Measurements from ENCODE around the gene RAB18.

RAB18 gene

DNA sequence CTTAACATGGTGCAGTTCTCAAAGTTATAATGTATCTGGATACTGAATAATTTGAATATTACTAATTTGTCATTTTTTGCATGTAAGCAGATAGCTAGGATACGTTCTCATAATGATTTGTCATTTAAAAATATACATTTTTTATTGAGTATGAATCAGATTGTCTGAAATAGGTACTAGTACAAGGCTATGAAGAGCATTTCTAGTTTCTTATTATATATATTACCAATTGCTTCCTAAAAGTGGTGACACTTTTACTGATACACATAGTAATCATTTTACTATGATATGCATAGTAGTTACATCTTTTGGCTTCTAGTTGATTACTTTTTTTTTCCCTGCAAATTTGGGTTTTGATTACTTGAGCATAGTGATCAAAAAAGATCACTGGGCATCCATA, 26.4 kb downstream of the RAB18 start:
- Histone ChIP-seq H2BK15ac (ENCODE audit: low read length) (no peak overlapping the region), H3K14ac (ENCODE audit: low read length) (no peak overlapping the region), H4K91ac (ENCODE audit: low read depth, low read length, poor library complexity) (no peak overlapping the region), H3K79me1 (ENCODE audit: low read depth, low read length) (no peaks in the 10 kb centered on the region), H3K4me1 (ENCODE audit: control insufficient read depth in 2 of 2, insufficient read depth in 1 of 2, low read depth in 1 of 2, low read length in 2 of 2) (peaks cover 0 to 6% of the 10 kb centered on the region in 2 donors), H3K9ac (ENCODE audit: low read depth, low read length, poor library complexity) (no peak overlapping the region), H3K23ac (ENCODE audit: low read depth, low read length, poor library complexity) (no peak overlapping the region), H3K4me3 (ENCODE audit: low read length in 2 of 2) (no peak overlapping the region), H2BK5ac (ENCODE audit: low read length) (no peak overlapping the region), H3K4ac (ENCODE audit: low read length) (no peak overlapping the region), H3K9me3 (replicated peaks in 1 of 2; ENCODE audit: control insufficient read depth in 2 of 2, insufficient read depth in 1 of 2, low read depth in 1 of 2, low read length in 2 of 2) (peaks cover 0 to 8% of the 10 kb centered on the region in 2 donors), H3K18ac (ENCODE audit: low read length) (no peak overlapping the region), H2AK5ac (ENCODE audit: low read depth, low read length) (no peak overlapping the region), H2BK120ac (ENCODE audit: low read depth, low read length) (no peak overlapping the region), H3K4me2 (ENCODE audit: insufficient read depth, low read length, poor library complexity, severe bottlenecking) (no peak overlapping the region), H4K8ac (ENCODE audit: low read depth, low read length) (no peak overlapping the region), H2BK12ac (ENCODE audit: low read length) (no peak overlapping the region), H2AFZ (ENCODE audit: low read length) (no peak overlapping the region), H3K27ac (replicated peaks; ENCODE audit: low read length) (no peak overlapping the region), H3K36me3 (replicated peaks in 1 of 2; ENCODE audit: control insufficient read depth in 2 of 2, insufficient read depth in 2 of 2, low read length in 2 of 2) (peaks cover 4 to 19% of the 10 kb centered on the region in 2 donors), H3K27me3 (ENCODE audit: control insufficient read depth in 3 of 3, insufficient read depth in 3 of 3, low read depth in 1 of 3, low read length in 3 of 3) (no peaks in the 10 kb centered on the region)
- DNase-seq (ENCODE audit: low spot score) = no peak
- WGBS, 2 donors (ENCODE audit: extremely low coverage in 2 of 2, insufficient read length in 2 of 2, insufficient replicate concordance in 1 of 2) = no CpG with 5 or more reads among the region's 1 CpG

DNA sequence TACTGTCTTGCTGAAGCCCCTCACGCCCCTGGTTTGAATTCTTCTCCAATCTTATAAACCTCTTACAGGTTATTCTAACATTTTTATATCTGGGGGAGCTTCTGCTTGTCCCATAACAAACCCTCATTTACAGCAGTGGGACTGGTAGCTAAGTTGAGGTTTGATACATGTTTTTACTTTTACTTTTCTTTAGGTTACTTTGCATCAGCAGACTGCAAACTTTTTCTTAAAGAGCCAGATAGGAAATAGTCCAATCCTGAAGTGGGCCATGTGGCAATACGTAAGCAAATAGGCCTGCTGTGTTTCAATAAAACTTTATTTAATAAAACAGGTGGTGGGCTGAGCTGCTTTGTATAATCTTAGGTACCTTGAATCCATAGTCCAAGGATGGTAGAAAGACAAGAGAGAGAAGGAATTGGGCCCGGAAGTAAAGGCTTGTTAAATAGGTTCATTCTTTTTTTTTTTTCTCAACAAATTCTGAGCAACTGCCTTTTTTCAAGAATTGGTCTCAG, 27.3 kb downstream of the RAB18 start:
- no peak overlapping the region for H3K14ac ChIP-seq (ENCODE audit: low read length)
- peaks cover 4 to 23% of the 10 kb centered on the region in 2 donors for H3K36me3 ChIP-seq (replicated peaks in 1 of 2; ENCODE audit: control insufficient read depth in 2 of 2, insufficient read depth in 2 of 2, low read length in 2 of 2)
- H4K91ac ChIP-seq (ENCODE audit: low read depth, low read length, poor library complexity) = no peak overlapping the region
- H2BK15ac ChIP-seq (ENCODE audit: low read length) = no peak overlapping the region
- no CpG with 5 or more reads among the region's 3 CpGs for WGBS, 2 donors (ENCODE audit: extremely low coverage in 2 of 2, insufficient read length in 2 of 2, insufficient replicate concordance in 1 of 2)
- no peak overlapping the region for H3K4me2 ChIP-seq (ENCODE audit: insufficient read depth, low read length, poor library complexity, severe bottlenecking)
- no peak for DNase-seq (ENCODE audit: low spot score)
- no peak overlapping the region for H4K8ac ChIP-seq (ENCODE audit: low read depth, low read length)
- peaks cover 0 to 6% of the 10 kb centered on the region in 2 donors for H3K4me1 ChIP-seq (ENCODE audit: control insufficient read depth in 2 of 2, insufficient read depth in 1 of 2, low read depth in 1 of 2, low read length in 2 of 2)
- no peaks in the 10 kb centered on the region for H3K79me1 ChIP-seq (ENCODE audit: low read depth, low read length)
- H3K9me3 ChIP-seq (replicated peaks in 1 of 2; ENCODE audit: control insufficient read depth in 2 of 2, insufficient read depth in 1 of 2, low read depth in 1 of 2, low read length in 2 of 2) = peaks cover 0 to 8% of the 10 kb centered on the region in 2 donors
- no peak overlapping the region for H3K9ac ChIP-seq (ENCODE audit: low read depth, low read length, poor library complexity)
- H2BK120ac ChIP-seq (ENCODE audit: low read depth, low read length) = no peak overlapping the region
- no peak overlapping the region for H2BK5ac ChIP-seq (ENCODE audit: low read length)
- H3K23ac ChIP-seq (ENCODE audit: low read depth, low read length, poor library complexity) = no peak overlapping the region
- H2AFZ ChIP-seq (ENCODE audit: low read length) = no peak overlapping the region
- H3K27ac ChIP-seq (replicated peaks; ENCODE audit: low read length) = no peak overlapping the region
- H2BK12ac ChIP-seq (ENCODE audit: low read length) = no peak overlapping the region
- H2AK5ac ChIP-seq (ENCODE audit: low read depth, low read length) = no peak overlapping the region
- H3K4me3 ChIP-seq (ENCODE audit: low read length in 2 of 2) = no peak overlapping the region
- no peaks in the 10 kb centered on the region for H3K27me3 ChIP-seq (ENCODE audit: control insufficient read depth in 3 of 3, insufficient read depth in 3 of 3, low read depth in 1 of 3, low read length in 3 of 3)
- H3K18ac ChIP-seq (ENCODE audit: low read length) = no peak overlapping the region
- no peak overlapping the region for H3K4ac ChIP-seq (ENCODE audit: low read length)

DNA sequence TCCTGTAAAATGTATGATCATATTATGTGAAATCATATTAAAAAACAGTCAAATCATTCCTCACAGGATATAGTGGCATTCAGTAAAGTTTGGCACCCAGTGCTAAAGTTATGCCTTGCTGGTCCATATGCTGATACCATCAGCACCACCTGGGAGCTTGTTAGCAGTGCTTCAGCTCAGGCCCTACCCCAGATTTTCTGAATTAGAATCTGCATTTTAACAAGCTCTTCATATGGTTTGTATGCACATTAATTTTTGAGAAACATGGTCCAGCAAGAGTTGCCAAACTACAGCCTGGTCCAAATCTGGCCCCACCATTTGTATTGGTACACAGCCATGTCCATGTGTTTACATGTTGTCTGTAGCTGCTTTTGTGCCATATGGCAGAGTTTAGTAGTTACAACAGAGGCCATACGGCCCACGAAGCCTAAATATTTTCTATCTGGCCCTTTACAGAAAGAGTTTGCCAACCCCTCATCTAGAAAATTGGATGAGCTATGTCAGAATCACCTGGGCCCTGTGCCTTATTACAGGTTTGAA, 30.1 kb downstream of the RAB18 start:
- H2BK120ac ChIP-seq (ENCODE audit: low read depth, low read length) = no peak overlapping the region
- no peak overlapping the region for H3K27ac ChIP-seq (replicated peaks; ENCODE audit: low read length)
- no peaks in the 10 kb centered on the region for H3K79me1 ChIP-seq (ENCODE audit: low read depth, low read length)
- H3K18ac ChIP-seq (ENCODE audit: low read length) = no peak overlapping the region
- no peak overlapping the region for H3K4me3 ChIP-seq (ENCODE audit: low read length in 2 of 2)
- H2BK5ac ChIP-seq (ENCODE audit: low read length) = no peak overlapping the region
- no peak overlapping the region for H3K4me2 ChIP-seq (ENCODE audit: insufficient read depth, low read length, poor library complexity, severe bottlenecking)
- no peak overlapping the region for H3K4ac ChIP-seq (ENCODE audit: low read length)
- DNase-seq (ENCODE audit: low spot score) = no peak
- no peak overlapping the region for H3K14ac ChIP-seq (ENCODE audit: low read length)
- no peak overlapping the region for H3K23ac ChIP-seq (ENCODE audit: low read depth, low read length, poor library complexity)
- H3K36me3 ChIP-seq (replicated peaks in 1 of 2; ENCODE audit: control insufficient read depth in 2 of 2, insufficient read depth in 2 of 2, low read length in 2 of 2) = peaks cover 4 to 51% of the 10 kb centered on the region in 2 donors
- H2AFZ ChIP-seq (ENCODE audit: low read length) = no peak overlapping the region
- no peak overlapping the region for H3K9ac ChIP-seq (ENCODE audit: low read depth, low read length, poor library complexity)
- no CpG with 5 or more reads among the region's 2 CpGs for WGBS, 2 donors (ENCODE audit: extremely low coverage in 2 of 2, insufficient read length in 2 of 2, insufficient replicate concordance in 1 of 2)
- H3K9me3 ChIP-seq (replicated peaks in 1 of 2; ENCODE audit: control insufficient read depth in 2 of 2, insufficient read depth in 1 of 2, low read depth in 1 of 2, low read length in 2 of 2) = peaks cover 0 to 8% of the 10 kb centered on the region in 2 donors
- H4K8ac ChIP-seq (ENCODE audit: low read depth, low read length) = no peak overlapping the region
- H2BK12ac ChIP-seq (ENCODE audit: low read length) = no peak overlapping the region
- no peaks in the 10 kb centered on the region for H3K27me3 ChIP-seq (ENCODE audit: control insufficient read depth in 3 of 3, insufficient read depth in 3 of 3, low read depth in 1 of 3, low read length in 3 of 3)
- no peak overlapping the region for H4K91ac ChIP-seq (ENCODE audit: low read depth, low read length, poor library complexity)
- H3K4me1 ChIP-seq (ENCODE audit: control insufficient read depth in 2 of 2, insufficient read depth in 1 of 2, low read depth in 1 of 2, low read length in 2 of 2) = peaks cover 0 to 12% of the 10 kb centered on the region in 2 donors
- no peak overlapping the region for H2BK15ac ChIP-seq (ENCODE audit: low read length)
- no peak overlapping the region for H2AK5ac ChIP-seq (ENCODE audit: low read depth, low read length)

DNA sequence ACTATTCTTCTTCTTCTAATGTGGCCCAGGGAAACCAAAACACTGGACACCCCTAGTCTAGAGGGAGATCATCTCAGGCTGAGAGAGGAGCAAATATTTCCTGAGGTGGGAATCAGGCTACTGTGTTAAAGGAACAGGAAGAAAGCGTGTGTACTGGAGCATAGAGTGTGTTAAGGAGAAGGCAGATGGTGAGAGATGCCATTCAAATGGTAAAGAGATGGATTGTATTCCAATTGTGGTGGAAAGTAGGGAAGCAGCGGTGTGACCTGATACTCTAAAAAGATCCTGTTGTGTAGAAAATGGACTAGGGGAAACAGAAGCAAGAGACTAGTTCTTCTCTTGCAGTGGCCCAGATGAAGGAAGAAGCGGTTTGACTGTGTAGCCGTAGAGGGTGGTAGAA, 31.2 kb downstream of the RAB18 start:
- no CpG with 5 or more reads among the region's 4 CpGs for WGBS, 2 donors (ENCODE audit: extremely low coverage in 2 of 2, insufficient read length in 2 of 2, insufficient replicate concordance in 1 of 2)
- no peak for DNase-seq (ENCODE audit: low spot score)
- peaks cover 4 to 62% of the 10 kb centered on the region in 2 donors for H3K36me3 ChIP-seq (replicated peaks in 1 of 2; ENCODE audit: control insufficient read depth in 2 of 2, insufficient read depth in 2 of 2, low read length in 2 of 2)

More for the DNA sequence above, 31.2 kb downstream of the RAB18 start:
- Histone ChIP-seq H2BK12ac (ENCODE audit: low read length) (no peak overlapping the region), H2AFZ (ENCODE audit: low read length) (no peak overlapping the region), H3K4me1 (ENCODE audit: control insufficient read depth in 2 of 2, insufficient read depth in 1 of 2, low read depth in 1 of 2, low read length in 2 of 2) (peaks cover 0 to 12% of the 10 kb centered on the region in 2 donors), H3K27ac (replicated peaks; ENCODE audit: low read length) (no peak overlapping the region), H4K8ac (ENCODE audit: low read depth, low read length) (no peak overlapping the region), H3K4ac (ENCODE audit: low read length) (no peak overlapping the region), H2AK5ac (ENCODE audit: low read depth, low read length) (no peak overlapping the region), H3K27me3 (ENCODE audit: control insufficient read depth in 3 of 3, insufficient read depth in 3 of 3, low read depth in 1 of 3, low read length in 3 of 3) (no peaks in the 10 kb centered on the region), H3K4me2 (ENCODE audit: insufficient read depth, low read length, poor library complexity, severe bottlenecking) (no peak overlapping the region), H3K9ac (ENCODE audit: low read depth, low read length, poor library complexity) (no peak overlapping the region), H3K79me1 (ENCODE audit: low read depth, low read length) (no peaks in the 10 kb centered on the region), H2BK15ac (ENCODE audit: low read length) (no peak overlapping the region), H3K14ac (ENCODE audit: low read length) (no peak overlapping the region), H3K18ac (ENCODE audit: low read length) (no peak overlapping the region), H2BK120ac (ENCODE audit: low read depth, low read length) (no peak overlapping the region), H3K4me3 (ENCODE audit: low read length in 2 of 2) (no peak overlapping the region), H4K91ac (ENCODE audit: low read depth, low read length, poor library complexity) (no peak overlapping the region), H3K9me3 (replicated peaks in 1 of 2; ENCODE audit: control insufficient read depth in 2 of 2, insufficient read depth in 1 of 2, low read depth in 1 of 2, low read length in 2 of 2) (peaks cover 0 to 8% of the 10 kb centered on the region in 2 donors), H2BK5ac (ENCODE audit: low read length) (no peak overlapping the region), H3K23ac (ENCODE audit: low read depth, low read length, poor library complexity) (no peak overlapping the region)

All from neuronal stem cell (in vitro differentiated cells).